Esophagus squamous epithelium (tissue), 4 donors: Measurements from ENCODE around the gene RBM19.

Source experiments
- POLR2A ChIP-seq, 4 donors: fragments of 450-650 bp; IDR thresholded peaks; one replicate each; pipeline ENCODE4 v1.6.1; 2017; ENCODE audit warnings: antibody characterized with exemption in 4 of 4, mild to moderate bottlenecking in 4 of 4, moderate library complexity in 3 of 4
- TF ChIP-seq, protein P1 (sequence below), 6 experiments: fragments of 450-650 bp in 4 of 6; fragments of 200-600 bp in 2 of 6; sonication (generic) in 2 of 6; IDR thresholded peaks; one replicate each; pipeline ENCODE4 v1.5.1; 2016 to 2019; ENCODE audit warnings: antibody characterized with exemption in 6 of 6, mild to moderate bottlenecking in 4 of 6, moderate library complexity in 4 of 6

DNA sequence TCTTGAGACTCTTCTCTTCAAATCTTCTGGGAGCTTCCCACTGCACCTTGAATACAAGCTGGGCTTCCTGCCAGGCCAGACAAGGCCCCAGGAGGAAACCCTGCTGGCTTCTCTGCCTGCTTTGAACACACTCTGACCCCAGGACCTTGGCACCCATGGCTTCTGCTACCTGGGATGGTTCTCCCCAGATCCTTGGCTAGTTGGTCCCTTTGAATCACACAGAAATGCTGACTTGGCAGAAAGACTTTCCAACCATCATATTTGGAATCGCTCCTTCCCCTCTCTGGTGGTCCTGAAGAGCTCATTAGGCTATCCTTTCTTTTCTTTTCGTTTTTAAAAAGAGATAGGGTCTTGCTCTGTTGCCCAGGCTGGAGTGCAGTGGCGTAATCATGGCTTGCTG is 132.7 kb downstream of the RBM19 start:
- TF ChIP-seq, protein P1, sequence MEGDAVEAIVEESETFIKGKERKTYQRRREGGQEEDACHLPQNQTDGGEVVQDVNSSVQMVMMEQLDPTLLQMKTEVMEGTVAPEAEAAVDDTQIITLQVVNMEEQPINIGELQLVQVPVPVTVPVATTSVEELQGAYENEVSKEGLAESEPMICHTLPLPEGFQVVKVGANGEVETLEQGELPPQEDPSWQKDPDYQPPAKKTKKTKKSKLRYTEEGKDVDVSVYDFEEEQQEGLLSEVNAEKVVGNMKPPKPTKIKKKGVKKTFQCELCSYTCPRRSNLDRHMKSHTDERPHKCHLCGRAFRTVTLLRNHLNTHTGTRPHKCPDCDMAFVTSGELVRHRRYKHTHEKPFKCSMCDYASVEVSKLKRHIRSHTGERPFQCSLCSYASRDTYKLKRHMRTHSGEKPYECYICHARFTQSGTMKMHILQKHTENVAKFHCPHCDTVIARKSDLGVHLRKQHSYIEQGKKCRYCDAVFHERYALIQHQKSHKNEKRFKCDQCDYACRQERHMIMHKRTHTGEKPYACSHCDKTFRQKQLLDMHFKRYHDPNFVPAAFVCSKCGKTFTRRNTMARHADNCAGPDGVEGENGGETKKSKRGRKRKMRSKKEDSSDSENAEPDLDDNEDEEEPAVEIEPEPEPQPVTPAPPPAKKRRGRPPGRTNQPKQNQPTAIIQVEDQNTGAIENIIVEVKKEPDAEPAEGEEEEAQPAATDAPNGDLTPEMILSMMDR (IDR thresholded peaks at IDR 0.05) = no peak
- TF ChIP-seq POLR2A (IDR thresholded peaks at IDR 0.05) = no peak
